Mucosa of descending colon (tissue), 3 donors: ENCODE measurements around the gene CEACAM1. TPM values are rescaled to one million over a fixed set of nuclear protein-coding genes. Genes with fewer than 3 reads are reported as not detected.
A peak's percentile ranks its signal among the peaks of the same experiment; 100 is the strongest.
"Not testable (repeated sequence)": the region's sequence is repeated elsewhere in the genome, so short reads cannot be mapped to it uniquely, and the experiment has no call there.

Experiments used
- ATAC-seq: fragments of 200-7000 bp; cut with Tn5 transposase; one replicate; pipeline ENCODE4 v1.9.1; 2020; ENCODE audit warnings: mild to moderate bottlenecking, moderate library complexity
- DNase-seq, 3 donors: peaks; one replicate each; pipeline ENCODE4 v3.0.0-alpha.2; 2020
- H3K36me3 ChIP-seq: fragments of 200-600 bp; one replicate; pipeline ENCODE4 v1.8.0; 2021; ENCODE audit warnings: low read depth, mild to moderate bottlenecking
- H3K4me1 ChIP-seq: fragments of 200-600 bp; one replicate; pipeline ENCODE4 v1.8.0; 2021; ENCODE audit warnings: low read depth, mild to moderate bottlenecking
- H3K4me3 ChIP-seq: fragments of 200-600 bp; one replicate; pipeline ENCODE4 v1.8.0; 2021; ENCODE audit warnings: mild to moderate bottlenecking
- H3K9me3 ChIP-seq: fragments of 200-600 bp; one replicate; pipeline ENCODE4 v1.8.0; 2021; ENCODE audit warnings: mild to moderate bottlenecking
- CTCF ChIP-seq: fragments of 200-600 bp; IDR thresholded peaks from one replicate; pipeline ENCODE4 v1.8.0; 2022; ENCODE audit warnings: antibody characterized with exemption, mild to moderate bottlenecking
- intact Hi-C, 2 donors: fragments of 100-400 bp; cut with DNase I in 1 of 2; cut with micrococcal nuclease in 1 of 2; formaldehyde crosslinking; loops; one replicate each; pipeline versions ENCODE4 v1.11.0 to v1.11.1; 2022; cut with DNase I, micrococcal nuclease
- total RNA-seq, 3 donors: library from RNA; stranded (reverse); fragmentation: NEBNext Ultra II Directional in 2 of 3; extraction: Animal tissue kit (Norgen Biotek cat#: 25700) in 2 of 3; gene quantifications; one replicate each; pipeline versions ENCODE4 v1.2.1 to v1.2.4, GENCODE V29; 2021 to 2023
- donor health status: DM: no; HTN: no; CAD: no; lungs with moderate emphysema.
- donor health status: DM: no; HTN: no; CAD: no.
- donor health status: DM: no; HTN: yes; CAD: no.

Gene CEACAM1
- total RNA-seq, 3 donors from 2014 or later, result 591 to 2,323 (median 1,343) TPM

- TF ChIP-seq CTCF, result no peak
- ATAC-seq, result peak; percentile 40
- intact Hi-C loops, result no loop called here
- no peak overlapping the region for H3K4me3 ChIP-seq
- peaks cover 3% of the 10 kb centered on the region for H3K9me3 ChIP-seq
- H3K36me3 ChIP-seq, result no peaks in the 10 kb centered on the region
- H3K4me1 ChIP-seq, result no peaks in the 10 kb centered on the region
- peak in 1 of 3 donors; percentile 44 for DNase-seq
These were observed 25.2 kb upstream of the CEACAM1 start for GRCh38 chr19:42553292-42554045.

DNA sequence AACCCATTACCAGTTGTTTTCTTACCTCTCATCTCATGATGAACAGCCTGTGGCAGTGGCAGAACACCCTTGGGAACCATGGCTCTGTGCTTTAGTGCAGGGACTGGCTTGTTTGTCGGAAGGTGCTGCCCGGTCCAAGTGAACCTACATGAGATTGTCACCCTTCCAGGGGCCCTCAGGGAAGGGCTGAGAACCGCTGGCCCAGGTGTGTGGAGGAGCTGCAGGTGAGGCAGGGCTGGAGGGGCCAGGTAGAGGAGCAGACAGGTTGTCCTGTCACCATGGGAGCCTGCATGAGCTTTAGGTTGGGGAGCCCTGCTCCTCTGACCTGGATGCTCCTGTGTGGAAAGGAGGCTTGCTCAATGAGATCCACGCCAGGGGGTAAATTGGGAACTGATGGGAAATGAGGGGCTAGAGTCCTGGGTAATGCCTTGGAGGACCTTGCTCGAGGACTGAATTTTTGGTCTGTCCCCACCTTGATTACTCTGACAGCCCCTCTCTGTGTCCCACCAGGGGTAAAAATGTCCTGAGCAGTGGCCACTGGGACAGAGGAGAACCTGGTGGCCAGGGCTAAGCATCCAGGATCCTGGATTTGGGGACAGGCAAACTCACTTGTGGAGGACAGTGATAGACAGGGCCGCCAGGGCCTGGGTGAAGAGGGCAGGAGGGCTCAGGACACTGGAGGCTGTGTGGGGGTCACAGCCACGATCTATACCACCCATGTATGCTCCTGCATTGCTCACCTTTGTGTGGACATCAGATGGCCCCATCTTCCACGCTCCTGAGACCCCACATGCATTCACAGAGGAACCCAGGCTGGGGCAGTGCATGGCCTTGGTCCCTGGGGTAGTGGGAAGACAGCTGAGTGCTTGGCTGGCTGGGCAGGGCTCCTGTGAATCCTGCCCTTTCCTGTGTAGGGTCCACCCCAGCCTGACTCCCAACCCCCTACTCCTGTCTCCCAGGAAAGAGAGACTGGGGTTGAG, 24.1 kb upstream of the CEACAM1 start:
- ATAC-seq (no peak), DNase-seq (peak in 1 of 3 donors; percentile 33)
- Histone ChIP-seq H3K36me3 (no peaks in the 10 kb centered on the region), H3K4me1 (no peaks in the 10 kb centered on the region), H3K4me3 (no peak overlapping the region), H3K9me3 (peaks cover 3% of the 10 kb centered on the region)
- no peak for TF ChIP-seq CTCF
- intact Hi-C loops, result no loop called here

- intact Hi-C loops, H3K9me3 ChIP-seq, H3K36me3 ChIP-seq, H3K4me1 ChIP-seq, H3K4me3 ChIP-seq, ATAC-seq: not testable (repeated sequence)
- peak in 1 of 3 donors; percentile 10 for DNase-seq
These were observed 22.2 kb upstream of the CEACAM1 start for GRCh38 chr19:42550521-42550920.

GRCh38 chr19:42549067-42549466, 20.8 kb upstream of the CEACAM1 start:
- DNase-seq, H3K4me1 ChIP-seq, ATAC-seq, H3K4me3 ChIP-seq, H3K36me3 ChIP-seq, H3K9me3 ChIP-seq, intact Hi-C loops: not testable (repeated sequence)

DNA sequence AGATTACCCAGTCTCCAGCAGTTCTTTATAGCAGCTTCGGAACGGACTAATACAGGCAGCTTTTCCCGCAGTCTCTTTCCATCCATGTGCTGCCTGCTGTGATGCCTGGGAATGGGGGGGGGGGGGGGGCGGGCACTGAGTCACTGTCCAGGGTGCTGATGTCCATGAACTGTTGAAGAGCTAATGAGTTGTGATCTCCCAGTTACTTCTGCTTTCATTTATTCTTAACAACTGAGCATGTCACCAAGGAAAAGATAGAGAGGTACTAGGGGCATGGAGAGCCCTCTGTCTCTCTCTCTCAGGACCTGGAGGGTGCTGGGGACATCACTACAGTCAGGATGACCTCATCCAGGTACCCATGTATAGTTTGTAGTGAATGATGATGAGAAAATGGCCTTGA, 20.3 kb upstream of the CEACAM1 start:
- Histone ChIP-seq H3K36me3 (no peaks in the 10 kb centered on the region), H3K4me1 (no peaks in the 10 kb centered on the region), H3K9me3 (peaks cover 3% of the 10 kb centered on the region), H3K4me3 (no peak overlapping the region)
- intact Hi-C loops, result no loop called here
- no peak for TF ChIP-seq CTCF
- DNase-seq (no peak), ATAC-seq (no peak)

DNA sequence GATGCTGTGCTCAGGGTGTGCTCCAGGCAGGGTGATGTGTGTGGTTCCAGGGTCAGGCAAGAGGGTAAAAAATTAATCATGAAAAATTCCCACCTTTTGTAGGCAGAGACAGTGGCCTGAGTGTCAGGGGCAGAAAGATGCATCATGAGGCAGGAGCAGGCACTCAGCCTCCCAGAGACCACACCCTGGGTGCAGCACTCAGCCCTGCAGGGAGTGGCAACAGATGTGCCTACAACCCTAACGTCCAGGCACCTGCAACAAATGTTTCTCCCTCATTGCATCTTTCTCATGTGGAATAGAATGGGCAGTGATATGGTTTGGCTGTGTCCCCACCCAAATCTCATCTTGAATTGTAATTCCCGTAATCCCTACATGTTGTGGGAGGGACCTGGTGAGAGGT, 19.6 kb upstream of the CEACAM1 start:
- DNase-seq, result peak in 1 of 3 donors; percentile 19
- H3K36me3 ChIP-seq, result no peaks in the 10 kb centered on the region
- intact Hi-C loops, result no loop called here
- no peak for TF ChIP-seq CTCF
- peaks cover 3% of the 10 kb centered on the region for H3K9me3 ChIP-seq
- no peak overlapping the region for H3K4me3 ChIP-seq
- no peaks in the 10 kb centered on the region for H3K4me1 ChIP-seq
- ATAC-seq, result peak; percentile 51
